HG03442 (cell line): Measurements from ENCODE around the gene CD34.
"Not testable (repeated sequence)": the region's sequence is repeated elsewhere in the genome, so short reads cannot be mapped to it uniquely, and the experiment has no call there.

ENCODE experiments used
- ATAC-seq: cut with Tn5 transposase; IDR thresholded peaks from one replicate; pipeline ENCODE4 v1.9.1; 2021; ENCODE audit warnings: mild to moderate bottlenecking, moderate library complexity; ENCODE audit not compliant: unreplicated experiment

The CD34 gene

DNA sequence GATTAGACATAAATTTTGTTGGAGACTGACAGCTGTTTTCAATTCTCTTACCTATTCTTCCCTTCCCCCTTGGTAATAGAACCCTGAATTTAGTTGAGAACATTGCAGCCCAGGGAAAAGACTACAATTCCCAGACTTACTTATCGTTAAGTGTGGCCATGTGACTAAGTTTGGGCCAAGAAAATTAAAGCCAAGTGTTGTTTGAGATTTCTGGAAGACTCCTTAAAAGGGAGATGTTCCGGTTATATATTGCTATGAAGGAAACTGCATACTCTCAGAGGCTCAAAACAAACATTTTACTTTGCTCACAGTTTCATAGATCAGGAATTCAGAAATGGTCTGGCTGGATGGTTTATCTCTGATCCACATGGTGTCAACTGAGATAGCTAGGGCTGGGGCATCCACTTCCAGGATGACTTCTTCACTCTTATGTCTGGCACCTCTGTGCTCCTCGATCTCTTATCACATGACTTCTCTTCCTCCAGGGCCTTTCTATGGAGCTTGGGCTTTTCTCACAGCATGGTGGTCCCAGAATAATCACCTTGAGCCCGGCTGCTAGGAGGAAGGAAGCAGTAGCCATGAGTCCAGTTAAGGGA is 22.4 kb upstream of the CD34 start:
- ATAC-seq: no peak

- no peak for ATAC-seq
Observed at GRCh38 chr1:207926984-207927383, 16.1 kb upstream of the CD34 start.

DNA sequence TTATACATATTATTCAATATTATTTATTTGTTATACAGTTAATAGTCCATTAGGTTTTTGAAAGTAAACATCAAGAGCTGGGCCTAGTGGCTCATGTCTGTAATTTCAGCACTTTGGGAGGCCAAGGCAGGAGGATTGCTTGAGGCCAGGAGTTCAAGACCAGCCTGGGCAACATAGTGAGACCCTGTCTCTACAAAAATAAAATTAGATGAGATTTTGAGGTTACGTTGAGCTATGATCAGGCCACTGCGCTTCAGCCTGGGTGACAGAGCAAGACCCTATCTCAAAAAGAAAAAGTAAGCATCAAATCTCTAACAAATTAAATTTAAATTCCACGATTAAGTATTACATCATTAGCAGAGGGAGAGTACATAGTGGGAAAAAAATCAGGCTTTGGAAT is 15.0 kb upstream of the CD34 start:
- ATAC-seq: not testable (repeated sequence)

- ATAC-seq: no peak
Observed at GRCh38 chr1:207925210-207925609, 14.3 kb upstream of the CD34 start.

DNA sequence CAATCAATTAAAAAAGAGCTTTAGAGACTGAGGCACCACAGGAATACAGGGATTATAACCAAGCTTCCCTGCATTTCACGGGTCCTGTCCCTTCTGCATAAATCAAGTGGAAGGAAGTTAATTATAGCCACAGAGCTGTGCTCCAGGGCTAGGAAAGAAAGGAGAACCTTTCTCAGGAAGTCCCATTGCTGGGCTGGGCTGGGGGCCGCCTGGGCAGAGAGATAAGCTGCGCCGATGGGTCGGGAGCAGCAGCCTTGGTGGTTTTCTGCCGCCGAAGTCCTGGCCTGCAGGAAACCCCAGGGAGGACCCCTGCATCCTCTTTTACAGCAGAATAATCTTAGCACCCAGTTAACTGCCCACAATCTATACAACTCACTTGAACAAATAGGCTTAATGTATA is 12.6 kb upstream of the CD34 start:
- ATAC-seq: no peak

DNA sequence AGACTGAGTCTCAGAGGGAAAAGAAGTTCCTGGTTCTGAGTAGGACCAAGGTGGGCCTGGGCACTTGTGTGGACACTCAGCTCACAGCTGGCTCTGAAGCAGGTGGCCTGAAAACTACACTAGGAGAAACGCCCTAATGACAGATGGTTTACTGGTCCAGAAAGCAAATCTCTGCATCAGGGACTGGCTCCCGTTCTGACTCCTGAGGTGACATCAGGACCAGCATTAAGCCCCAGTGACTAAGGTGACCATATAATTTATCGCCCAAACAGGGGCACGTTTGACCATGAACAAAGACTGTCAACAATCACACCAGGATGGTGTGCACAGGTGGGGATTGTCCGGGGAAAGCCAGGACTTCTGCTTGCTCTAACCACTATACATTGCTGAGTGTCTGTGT is 12.2 kb upstream of the CD34 start:
- no peak for ATAC-seq

DNA sequence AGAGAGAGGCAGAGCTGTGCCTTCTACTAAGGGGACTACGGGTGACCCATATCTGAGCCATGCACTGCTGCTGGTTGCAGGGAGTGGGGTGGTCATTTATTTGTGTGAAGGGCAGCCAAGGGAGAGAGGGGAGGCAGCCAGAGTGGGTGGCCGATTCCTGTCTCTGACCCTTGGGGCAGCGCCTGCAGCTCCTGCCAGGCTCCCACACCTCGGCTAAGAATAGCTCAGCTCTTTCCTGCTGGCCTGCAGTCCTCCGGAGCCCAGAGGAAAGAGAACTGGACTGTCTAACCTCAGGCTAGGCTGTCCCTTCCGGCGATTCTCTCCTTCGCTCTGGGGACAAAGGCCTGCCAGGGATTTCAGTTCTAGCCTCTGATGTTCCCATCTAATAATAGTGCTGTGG is 11.6 kb upstream of the CD34 start:
- no peak for ATAC-seq

GRCh38 chr1:207921321-207921720 is 10.4 kb upstream of the CD34 start:
- no peak for ATAC-seq

DNA sequence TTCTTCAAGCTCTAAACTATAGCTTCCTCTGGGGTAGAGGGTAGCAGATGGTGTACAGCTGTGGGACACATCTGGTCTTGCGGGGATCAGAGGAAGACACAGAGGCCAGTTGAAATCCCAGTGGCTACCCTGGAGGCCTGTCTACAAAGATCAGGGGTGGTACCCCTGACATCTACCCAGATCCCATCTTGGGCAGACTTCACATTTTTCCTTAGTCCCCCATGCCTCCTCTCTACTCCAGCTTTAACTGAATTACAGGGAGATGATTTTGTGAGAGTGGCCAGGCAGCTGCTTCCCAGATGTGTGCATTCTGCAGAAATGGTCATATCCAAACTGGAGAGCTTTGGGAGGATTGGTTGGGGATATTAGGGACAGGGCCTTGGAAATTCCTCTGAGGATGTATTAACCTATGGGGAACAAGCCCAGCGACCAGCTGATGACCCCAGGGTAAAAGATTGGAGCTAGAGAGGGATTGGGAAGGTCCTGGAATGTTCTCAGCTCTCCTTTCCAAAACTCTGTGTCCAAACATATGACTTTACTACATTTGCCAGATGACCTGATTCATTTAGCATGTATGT is 9.6 kb upstream of the CD34 start:
- ATAC-seq: no peak

DNA sequence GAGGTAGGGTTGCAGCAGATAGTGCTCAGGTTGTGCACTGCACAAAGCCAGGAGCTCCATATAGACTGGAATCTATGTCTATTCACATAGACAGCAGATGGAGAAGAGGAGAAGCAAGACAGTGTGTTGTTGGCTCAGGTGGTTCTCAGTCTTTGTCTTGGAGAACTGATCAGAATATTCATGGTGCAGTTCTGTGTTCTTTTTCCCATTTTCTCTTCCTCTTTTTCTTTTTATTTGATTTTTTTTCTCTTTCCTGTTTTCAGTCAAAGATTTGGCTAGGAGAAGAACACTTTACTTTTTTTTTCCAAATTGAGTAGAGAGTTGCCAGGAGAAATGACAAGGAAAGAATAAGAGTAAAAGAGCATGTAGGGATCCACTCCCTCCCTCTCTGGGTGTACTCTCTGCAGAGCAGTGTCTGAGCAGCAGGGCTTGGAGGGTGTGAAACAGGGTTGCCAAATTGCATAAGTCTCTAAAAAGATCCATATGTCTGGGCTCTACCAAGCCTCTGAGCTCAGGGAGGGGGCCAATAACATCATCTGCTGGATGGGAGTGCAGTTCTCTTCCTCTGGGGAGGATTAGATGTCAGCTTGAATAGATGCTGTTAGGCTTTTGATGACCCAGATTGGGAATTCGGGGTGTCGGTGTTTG is 8.7 kb upstream of the CD34 start:
- no peak for ATAC-seq

GRCh38 chr1:207918581-207918980 is 7.7 kb upstream of the CD34 start:
- no peak for ATAC-seq

- no peak for ATAC-seq
Observed at GRCh38 chr1:207918011-207918410, 7.1 kb upstream of the CD34 start.

DNA sequence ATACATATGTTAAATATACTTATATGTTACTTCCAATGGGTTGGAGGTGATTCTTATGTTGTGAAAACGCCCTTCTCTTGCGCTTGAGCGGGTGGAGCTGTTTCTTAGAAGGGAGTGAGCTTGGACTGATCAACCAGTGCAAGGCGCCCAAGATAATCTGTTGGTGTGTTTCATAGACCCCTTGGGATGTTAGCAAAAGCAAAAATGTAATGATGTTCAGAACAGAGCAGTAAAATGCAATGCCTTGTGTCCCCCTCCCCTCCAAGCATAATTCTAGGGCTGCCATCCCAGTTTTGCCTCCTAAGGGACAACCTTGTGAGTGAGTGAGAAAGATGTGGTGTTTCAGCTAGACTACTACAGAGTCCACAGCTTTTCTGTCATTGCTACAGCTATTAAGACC is 6.2 kb upstream of the CD34 start:
- no peak for ATAC-seq

- ATAC-seq: no peak
Observed at GRCh38 chr1:207913951-207914350, 3.0 kb upstream of the CD34 start.

GRCh38 chr1:207911856-207912760 is 1.2 kb upstream of the CD34 start:
- no peak for ATAC-seq

DNA sequence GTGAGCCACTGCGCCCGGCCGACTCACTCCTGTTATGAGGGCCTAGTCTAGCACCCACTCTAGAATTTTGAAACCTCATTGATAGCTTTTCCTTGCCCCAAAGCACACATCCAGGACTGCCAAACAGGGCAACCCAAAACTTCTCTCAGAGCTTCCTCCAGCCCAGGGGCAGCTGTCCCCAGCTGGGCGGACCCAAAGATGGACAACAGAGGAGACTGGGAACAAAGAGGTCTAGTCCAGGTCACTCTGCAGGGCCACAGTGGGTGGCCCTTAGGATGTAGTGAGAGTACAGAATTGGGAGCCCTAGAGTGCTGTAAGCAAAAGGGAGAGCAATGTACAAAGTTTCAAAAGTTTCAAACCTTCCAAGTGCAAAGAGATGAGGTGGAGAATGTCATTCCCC is 1.2 kb downstream of the CD34 start:
- ATAC-seq: no peak

- no peak for ATAC-seq
Observed at GRCh38 chr1:207908107-207908734, 2.7 kb downstream of the CD34 start.

GRCh38 chr1:207904391-207904790 is 6.5 kb downstream of the CD34 start:
- ATAC-seq: no peak

- no peak for ATAC-seq
Observed at GRCh38 chr1:207903767-207904166, 7.2 kb downstream of the CD34 start.

GRCh38 chr1:207903053-207903452 is 7.9 kb downstream of the CD34 start:
- ATAC-seq: no peak

DNA sequence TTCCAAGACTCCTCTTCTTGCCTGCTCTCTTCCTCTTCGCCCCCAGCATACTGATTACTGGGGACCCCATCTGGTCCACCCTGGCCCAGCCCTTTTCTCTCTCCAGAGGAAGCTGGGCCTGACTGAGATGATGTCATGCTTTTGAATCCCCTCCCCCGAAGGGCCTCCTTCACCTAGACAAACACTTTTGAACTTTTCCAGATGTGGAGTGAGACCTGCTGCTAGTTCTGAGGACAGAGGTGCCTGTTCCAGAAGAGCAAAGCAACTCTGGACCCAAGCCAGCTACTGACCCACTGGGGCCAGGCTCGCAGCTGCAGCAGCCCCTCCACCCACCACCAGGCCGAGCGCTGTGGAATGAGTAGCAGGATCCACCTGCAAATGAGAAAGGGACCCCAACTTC is 8.4 kb downstream of the CD34 start:
- ATAC-seq: no peak
